Kidney (tissue), 14 donors: ENCODE data around the gene DNASE1L1. TPM values are rescaled to one million over a fixed set of nuclear protein-coding genes. Genes with fewer than 3 reads are reported as not detected.

Source experiments
- DNase-seq, 5 donors: peaks; one replicate each; pipeline ENCODE4 v3.0.0-alpha.2; 2013 to 2020
- FAIRE-seq: peaks from 2 replicates; lab custom pipeline; 2012; peaks lifted over from hg19 to GRCh38; lab: Jason Lieb, UNC
- H3K27ac ChIP-seq, 2 donors: one replicate each; pipeline ENCODE4 v1.7.0; 2013; ENCODE audit warnings: low read depth in 2 of 2, low read length in 2 of 2, inconsistent platforms in 1 of 2
- H3K27me3 ChIP-seq: one replicate; pipeline ENCODE4 v1.7.1; 2013; ENCODE audit warnings: low read length, inconsistent platforms; ENCODE audit not compliant: control insufficient read depth, insufficient read depth
- H3K36me3 ChIP-seq, 3 donors: one replicate each; pipeline versions ENCODE4 v1.7.0 to v1.7.1; 2013; ENCODE audit warnings: low read length in 3 of 3, control low read depth in 1 of 3, inconsistent platforms in 1 of 3; ENCODE audit not compliant: insufficient read depth in 3 of 3, control insufficient read depth in 2 of 3
- H3K4me1 ChIP-seq, 3 donors: one replicate each; pipeline versions ENCODE4 v1.7.0 to v1.7.1; 2013; ENCODE audit warnings: low read length in 3 of 3, inconsistent platforms in 1 of 3, low read depth in 1 of 3; ENCODE audit not compliant: control insufficient read depth in 2 of 3, insufficient read depth in 2 of 3
- H3K4me3 ChIP-seq, 3 donors: one replicate each; pipeline versions ENCODE4 v1.7.0 to v1.8.1; 2013; ENCODE audit warnings: low read length in 3 of 3, control low read depth in 1 of 3, inconsistent platforms in 1 of 3
- H3K9ac ChIP-seq, 3 donors: one replicate each; pipeline versions ENCODE4 v1.7.0 to v1.7.1; 2013; ENCODE audit warnings: low read length in 3 of 3, control low read depth in 1 of 3, inconsistent platforms in 1 of 3
- H3K9me3 ChIP-seq, 3 donors: one replicate each; pipeline versions ENCODE4 v1.7.0 to v1.7.1; 2013; ENCODE audit warnings: low read length in 3 of 3, control low read depth in 1 of 3, inconsistent platforms in 1 of 3; ENCODE audit not compliant: control insufficient read depth in 2 of 3, insufficient read depth in 1 of 3
- CTCF ChIP-seq: IDR thresholded peaks from 3 replicates; pipeline ENCODE4 v1.5.1; 2012; ENCODE audit warnings: mild to moderate bottlenecking, moderate library complexity, borderline replicate concordance; ENCODE audit not compliant: insufficient read depth; ENCODE audit errors: extremely low read depth
- intact Hi-C: fragments of 100-400 bp; cut with DNase I; formaldehyde crosslinking; loops from one replicate; pipeline ENCODE4 v1.11.1; 2022
- polyA plus RNA-seq: library from polyadenylated mRNA; stranded (reverse); fragments of 350-450 nt; fragmentation: Illumina TruSeq; extraction: RNeasy Lipid Tissue Mini Kit (QIAGEN cat#74804); gene quantifications from one replicate; pipeline ENCODE4 v1.2.3, GENCODE V29; 2014; ENCODE audit warnings: low read depth, low replicate concordance; ENCODE audit not compliant: insufficient read depth
- total RNA-seq: library from RNA; stranded (reverse); fragmentation: NEBNext Ultra II Directional; extraction: Animal tissue kit (Norgen Biotek cat#: 25700); gene quantifications from one replicate; pipeline ENCODE4 v1.2.1, GENCODE V29; 2021
- donor health status: control.
- donor health status: control.
- donor health status: control.
- donor health status: control.
- donor health status: control.
- donor health status: DM: yes; HTN: yes; CAD: no.
- donor health status: Normal renal cell carcinoma (clear cell type).

The DNASE1L1 gene
- total and polyA plus RNA-seq, 2 donors from 2014 or later, result 28.0 to 33.8 TPM

GRCh38 chrX:154403858-154404257, 5.2 kb downstream of the DNASE1L1 start:
- H3K9ac ChIP-seq, result no peak overlapping the region
- intact Hi-C loops, result no loop called here
- TF ChIP-seq CTCF, result no peak

GRCh38 chrX:154403192-154403591, 5.9 kb downstream of the DNASE1L1 start:
- H3K9ac ChIP-seq, result no peak overlapping the region
- FAIRE-seq (no peak), DNase-seq (no peak)
- no peaks in the 10 kb centered on the region for H3K27me3 ChIP-seq
- H3K4me3 ChIP-seq, result no peak overlapping the region
- peaks cover 0 to 18% (median 7%) of the 10 kb centered on the region in 3 donors for H3K4me1 ChIP-seq
- TF ChIP-seq CTCF, result no peak
- H3K9me3 ChIP-seq, result no peaks in the 10 kb centered on the region
- peaks cover 2 to 15% (median 8%) of the 10 kb centered on the region in 3 donors for H3K36me3 ChIP-seq
- H3K27ac ChIP-seq, result no peak overlapping the region
- intact Hi-C loops, result no loop called here

More at GRCh38 chrX:154403858-154404257, 5.2 kb downstream of the DNASE1L1 start:
- DNase-seq (no peak), FAIRE-seq (no peak)
- Histone ChIP-seq H3K27ac (no peak overlapping the region), H3K36me3 (peaks cover 2 to 15% (median 8%) of the 10 kb centered on the region in 3 donors), H3K4me1 (peaks cover 0 to 18% (median 7%) of the 10 kb centered on the region in 3 donors), H3K9me3 (no peaks in the 10 kb centered on the region), H3K4me3 (no peak overlapping the region), H3K27me3 (no peaks in the 10 kb centered on the region)

GRCh38 chrX:154402622-154403127, 6.4 kb downstream of the DNASE1L1 start:
- Histone ChIP-seq H3K9me3 (no peaks in the 10 kb centered on the region), H3K27ac (no peak overlapping the region), H3K4me3 (no peak overlapping the region), H3K36me3 (peaks cover 2 to 15% (median 8%) of the 10 kb centered on the region in 3 donors), H3K27me3 (no peaks in the 10 kb centered on the region), H3K4me1 (peaks cover 0 to 18% (median 7%) of the 10 kb centered on the region in 3 donors), H3K9ac (no peak overlapping the region)
- no peak for FAIRE-seq
- intact Hi-C loops, result no loop called here
- DNase-seq, result peak in 1 of 5 donors; percentile 73
- TF ChIP-seq CTCF, result no peak
